ENCODE data around the gene EPPIN. TPM values are rescaled to one million over a fixed set of nuclear protein-coding genes. Genes with fewer than 3 reads are reported as not detected.

The EPPIN gene
- total RNA-seq, 1 experiment from 2014 or later = 0.26 TPM

DNA sequence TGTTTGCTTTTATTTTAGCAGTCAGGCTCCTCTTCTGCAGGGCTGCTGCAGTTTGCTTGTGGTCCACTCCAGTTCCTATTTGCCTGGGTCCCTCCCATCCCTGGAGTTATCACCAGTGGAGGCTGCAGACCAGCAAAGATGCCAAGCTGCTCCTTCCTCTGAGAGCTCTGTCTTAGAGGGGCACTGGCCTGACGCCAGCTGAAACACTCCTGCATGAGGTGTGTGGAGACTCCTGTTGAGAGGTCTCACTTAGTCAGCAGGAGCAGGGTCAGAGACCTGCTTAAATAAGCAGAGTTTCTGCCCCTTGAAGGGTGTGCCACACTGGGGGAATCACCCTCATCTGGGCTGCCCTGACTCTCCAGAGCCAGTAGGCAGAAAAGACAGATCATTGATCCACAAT is 48.0 kb upstream of the EPPIN start:
- no peak overlapping the region for H3K4me3 Mint-ChIP-seq
- H3K9me3 Mint-ChIP-seq = peaks cover 24% of the 10 kb centered on the region
- H3K27me3 Mint-ChIP-seq (ENCODE audit: low read depth) = no peaks in the 10 kb centered on the region; the same call in 1 of the 2 replicates
- ChIA-PET POLR2A (no interaction called here), CTCF (interaction anchor here (1.1 to 2.5 kb wide), 3 partner anchors 34 to 176 kb away, joined by 3 to 16 read pairs (median 4); partner anchors contain the start of gene WFDC10A)
- ATAC-seq (no peak), DNase-seq (ENCODE audit: low spot score) (no peak)
- peaks cover 6% of the 10 kb centered on the region for H3K4me1 Mint-ChIP-seq
- TF ChIP-seq, protein P1, sequence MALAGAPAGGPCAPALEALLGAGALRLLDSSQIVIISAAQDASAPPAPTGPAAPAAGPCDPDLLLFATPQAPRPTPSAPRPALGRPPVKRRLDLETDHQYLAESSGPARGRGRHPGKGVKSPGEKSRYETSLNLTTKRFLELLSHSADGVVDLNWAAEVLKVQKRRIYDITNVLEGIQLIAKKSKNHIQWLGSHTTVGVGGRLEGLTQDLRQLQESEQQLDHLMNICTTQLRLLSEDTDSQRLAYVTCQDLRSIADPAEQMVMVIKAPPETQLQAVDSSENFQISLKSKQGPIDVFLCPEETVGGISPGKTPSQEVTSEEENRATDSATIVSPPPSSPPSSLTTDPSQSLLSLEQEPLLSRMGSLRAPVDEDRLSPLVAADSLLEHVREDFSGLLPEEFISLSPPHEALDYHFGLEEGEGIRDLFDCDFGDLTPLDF (CRISPR knock-in tag; IDR thresholded peaks at IDR 0.05) = no peak
- TF ChIP-seq TCF7 (CRISPR knock-in tag; IDR thresholded peaks at IDR 0.05; ENCODE audit: low read depth) (no peak), ZNF121 (CRISPR knock-in tag; IDR thresholded peaks at IDR 0.05) (no peak), GTF2I (CRISPR knock-in tag; conservative IDR thresholded peaks at IDR 0.05) (no peak)
- TF ChIP-seq, protein P2, sequence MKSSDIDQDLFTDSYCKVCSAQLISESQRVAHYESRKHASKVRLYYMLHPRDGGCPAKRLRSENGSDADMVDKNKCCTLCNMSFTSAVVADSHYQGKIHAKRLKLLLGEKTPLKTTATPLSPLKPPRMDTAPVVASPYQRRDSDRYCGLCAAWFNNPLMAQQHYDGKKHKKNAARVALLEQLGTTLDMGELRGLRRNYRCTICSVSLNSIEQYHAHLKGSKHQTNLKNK (CRISPR knock-in tag; IDR thresholded peaks at IDR 0.05) = no peak
- TF ChIP-seq, protein P3, sequence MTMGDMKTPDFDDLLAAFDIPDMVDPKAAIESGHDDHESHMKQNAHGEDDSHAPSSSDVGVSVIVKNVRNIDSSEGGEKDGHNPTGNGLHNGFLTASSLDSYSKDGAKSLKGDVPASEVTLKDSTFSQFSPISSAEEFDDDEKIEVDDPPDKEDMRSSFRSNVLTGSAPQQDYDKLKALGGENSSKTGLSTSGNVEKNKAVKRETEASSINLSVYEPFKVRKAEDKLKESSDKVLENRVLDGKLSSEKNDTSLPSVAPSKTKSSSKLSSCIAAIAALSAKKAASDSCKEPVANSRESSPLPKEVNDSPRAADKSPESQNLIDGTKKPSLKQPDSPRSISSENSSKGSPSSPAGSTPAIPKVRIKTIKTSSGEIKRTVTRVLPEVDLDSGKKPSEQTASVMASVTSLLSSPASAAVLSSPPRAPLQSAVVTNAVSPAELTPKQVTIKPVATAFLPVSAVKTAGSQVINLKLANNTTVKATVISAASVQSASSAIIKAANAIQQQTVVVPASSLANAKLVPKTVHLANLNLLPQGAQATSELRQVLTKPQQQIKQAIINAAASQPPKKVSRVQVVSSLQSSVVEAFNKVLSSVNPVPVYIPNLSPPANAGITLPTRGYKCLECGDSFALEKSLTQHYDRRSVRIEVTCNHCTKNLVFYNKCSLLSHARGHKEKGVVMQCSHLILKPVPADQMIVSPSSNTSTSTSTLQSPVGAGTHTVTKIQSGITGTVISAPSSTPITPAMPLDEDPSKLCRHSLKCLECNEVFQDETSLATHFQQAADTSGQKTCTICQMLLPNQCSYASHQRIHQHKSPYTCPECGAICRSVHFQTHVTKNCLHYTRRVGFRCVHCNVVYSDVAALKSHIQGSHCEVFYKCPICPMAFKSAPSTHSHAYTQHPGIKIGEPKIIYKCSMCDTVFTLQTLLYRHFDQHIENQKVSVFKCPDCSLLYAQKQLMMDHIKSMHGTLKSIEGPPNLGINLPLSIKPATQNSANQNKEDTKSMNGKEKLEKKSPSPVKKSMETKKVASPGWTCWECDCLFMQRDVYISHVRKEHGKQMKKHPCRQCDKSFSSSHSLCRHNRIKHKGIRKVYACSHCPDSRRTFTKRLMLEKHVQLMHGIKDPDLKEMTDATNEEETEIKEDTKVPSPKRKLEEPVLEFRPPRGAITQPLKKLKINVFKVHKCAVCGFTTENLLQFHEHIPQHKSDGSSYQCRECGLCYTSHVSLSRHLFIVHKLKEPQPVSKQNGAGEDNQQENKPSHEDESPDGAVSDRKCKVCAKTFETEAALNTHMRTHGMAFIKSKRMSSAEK (CRISPR knock-in tag; IDR thresholded peaks at IDR 0.05; ENCODE audit: borderline replicate concordance) = no peak
- H3K36me3 Mint-ChIP-seq = peaks cover 7% of the 10 kb centered on the region
- H3K27ac Mint-ChIP-seq = no peak overlapping the region

DNA sequence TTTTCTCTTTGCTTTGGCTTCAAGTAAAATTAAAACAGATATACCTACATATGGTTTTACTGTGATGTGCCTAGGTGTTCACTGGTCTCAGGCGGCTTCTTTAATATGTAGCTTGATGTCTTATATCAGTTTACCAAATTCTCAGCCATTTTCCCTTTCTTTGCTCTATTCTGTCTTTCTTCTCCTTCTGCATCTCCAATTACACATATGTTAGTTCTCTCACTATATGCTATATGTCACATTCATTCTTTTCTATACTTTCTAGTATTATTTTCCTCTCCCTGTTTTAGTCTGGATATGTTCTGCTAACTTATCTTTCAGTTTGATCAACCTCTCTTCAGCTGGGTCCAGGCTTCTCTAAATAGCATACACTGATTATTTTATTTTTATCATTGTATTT is 46.3 kb upstream of the EPPIN start:
- H3K27me3 Mint-ChIP-seq (ENCODE audit: low read depth) = peaks cover 5% of the 10 kb centered on the region; the same call in 1 of the 2 replicates
- TF ChIP-seq GRHL2 (CRISPR knock-in tag; IDR thresholded peaks at IDR 0.05; ENCODE audit: insufficient replicate concordance, severe bottlenecking) (no peak), ELF4 (CRISPR knock-in tag; IDR thresholded peaks at IDR 0.05; ENCODE audit: low read depth) (no peak), JAZF1 (CRISPR knock-in tag; IDR thresholded peaks at IDR 0.05) (no peak), ZNF219 (CRISPR knock-in tag; IDR thresholded peaks at IDR 0.05; ENCODE audit: borderline replicate concordance) (no peak), NFE2L1 (CRISPR knock-in tag; IDR thresholded peaks at IDR 0.05) (no peak), JUN (CRISPR knock-in tag; IDR thresholded peaks at IDR 0.05) (no peak), RORB (CRISPR knock-in tag; IDR thresholded peaks at IDR 0.05) (no peak)
- TF ChIP-seq, protein P4, sequence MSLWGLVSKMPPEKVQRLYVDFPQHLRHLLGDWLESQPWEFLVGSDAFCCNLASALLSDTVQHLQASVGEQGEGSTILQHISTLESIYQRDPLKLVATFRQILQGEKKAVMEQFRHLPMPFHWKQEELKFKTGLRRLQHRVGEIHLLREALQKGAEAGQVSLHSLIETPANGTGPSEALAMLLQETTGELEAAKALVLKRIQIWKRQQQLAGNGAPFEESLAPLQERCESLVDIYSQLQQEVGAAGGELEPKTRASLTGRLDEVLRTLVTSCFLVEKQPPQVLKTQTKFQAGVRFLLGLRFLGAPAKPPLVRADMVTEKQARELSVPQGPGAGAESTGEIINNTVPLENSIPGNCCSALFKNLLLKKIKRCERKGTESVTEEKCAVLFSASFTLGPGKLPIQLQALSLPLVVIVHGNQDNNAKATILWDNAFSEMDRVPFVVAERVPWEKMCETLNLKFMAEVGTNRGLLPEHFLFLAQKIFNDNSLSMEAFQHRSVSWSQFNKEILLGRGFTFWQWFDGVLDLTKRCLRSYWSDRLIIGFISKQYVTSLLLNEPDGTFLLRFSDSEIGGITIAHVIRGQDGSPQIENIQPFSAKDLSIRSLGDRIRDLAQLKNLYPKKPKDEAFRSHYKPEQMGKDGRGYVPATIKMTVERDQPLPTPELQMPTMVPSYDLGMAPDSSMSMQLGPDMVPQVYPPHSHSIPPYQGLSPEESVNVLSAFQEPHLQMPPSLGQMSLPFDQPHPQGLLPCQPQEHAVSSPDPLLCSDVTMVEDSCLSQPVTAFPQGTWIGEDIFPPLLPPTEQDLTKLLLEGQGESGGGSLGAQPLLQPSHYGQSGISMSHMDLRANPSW (CRISPR knock-in tag; conservative IDR thresholded peaks at IDR 0.05; ENCODE audit: low read depth) = no peak
- TF ChIP-seq, protein P5, sequence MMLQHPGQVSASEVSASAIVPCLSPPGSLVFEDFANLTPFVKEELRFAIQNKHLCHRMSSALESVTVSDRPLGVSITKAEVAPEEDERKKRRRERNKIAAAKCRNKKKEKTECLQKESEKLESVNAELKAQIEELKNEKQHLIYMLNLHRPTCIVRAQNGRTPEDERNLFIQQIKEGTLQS (CRISPR knock-in tag; conservative IDR thresholded peaks at IDR 0.05) = no peak
- TF ChIP-seq, protein P6, sequence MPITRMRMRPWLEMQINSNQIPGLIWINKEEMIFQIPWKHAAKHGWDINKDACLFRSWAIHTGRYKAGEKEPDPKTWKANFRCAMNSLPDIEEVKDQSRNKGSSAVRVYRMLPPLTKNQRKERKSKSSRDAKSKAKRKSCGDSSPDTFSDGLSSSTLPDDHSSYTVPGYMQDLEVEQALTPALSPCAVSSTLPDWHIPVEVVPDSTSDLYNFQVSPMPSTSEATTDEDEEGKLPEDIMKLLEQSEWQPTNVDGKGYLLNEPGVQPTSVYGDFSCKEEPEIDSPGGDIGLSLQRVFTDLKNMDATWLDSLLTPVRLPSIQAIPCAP (CRISPR knock-in tag; IDR thresholded peaks at IDR 0.05) = no peak
- TF ChIP-seq, protein P7, sequence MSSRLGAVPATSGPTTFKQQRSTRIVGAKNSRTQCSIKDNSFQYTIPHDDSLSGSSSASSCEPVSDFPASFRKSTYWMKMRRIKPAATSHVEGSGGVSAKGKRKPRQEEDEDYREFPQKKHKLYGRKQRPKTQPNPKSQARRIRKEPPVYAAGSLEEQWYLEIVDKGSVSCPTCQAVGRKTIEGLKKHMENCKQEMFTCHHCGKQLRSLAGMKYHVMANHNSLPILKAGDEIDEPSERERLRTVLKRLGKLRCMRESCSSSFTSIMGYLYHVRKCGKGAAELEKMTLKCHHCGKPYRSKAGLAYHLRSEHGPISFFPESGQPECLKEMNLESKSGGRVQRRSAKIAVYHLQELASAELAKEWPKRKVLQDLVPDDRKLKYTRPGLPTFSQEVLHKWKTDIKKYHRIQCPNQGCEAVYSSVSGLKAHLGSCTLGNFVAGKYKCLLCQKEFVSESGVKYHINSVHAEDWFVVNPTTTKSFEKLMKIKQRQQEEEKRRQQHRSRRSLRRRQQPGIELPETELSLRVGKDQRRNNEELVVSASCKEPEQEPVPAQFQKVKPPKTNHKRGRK (CRISPR knock-in tag; IDR thresholded peaks at IDR 0.05; ENCODE audit: borderline replicate concordance) = no peak
- CTCF ChIA-PET = interaction anchor here (0.6 to 2.5 kb wide), 3 partner anchors 36 to 178 kb away, joined by 3 to 16 read pairs (median 4); partner anchors contain the start of gene WFDC10A

More for the DNA sequence above, 46.3 kb upstream of the EPPIN start:
- Mint-ChIP-seq H3K4me1 (peaks cover 10% of the 10 kb centered on the region), H3K36me3 (peaks cover 15% of the 10 kb centered on the region), H3K4me3 (no peak overlapping the region), H3K27ac (no peak overlapping the region), H3K9me3 (peaks cover 30% of the 10 kb centered on the region)
- no peak for DNase-seq (ENCODE audit: low spot score)
- ATAC-seq = no peak
- POLR2A ChIA-PET = no interaction called here
